Measurements from ENCODE around the gene FARP2. TPM values are rescaled to one million over a fixed set of nuclear protein-coding genes. Genes with fewer than 3 reads are reported as not detected.

Gene FARP2
- total and polyA plus RNA-seq, 4 donors: 5.8 to 30.9 (median 14.3) TPM

DNA sequence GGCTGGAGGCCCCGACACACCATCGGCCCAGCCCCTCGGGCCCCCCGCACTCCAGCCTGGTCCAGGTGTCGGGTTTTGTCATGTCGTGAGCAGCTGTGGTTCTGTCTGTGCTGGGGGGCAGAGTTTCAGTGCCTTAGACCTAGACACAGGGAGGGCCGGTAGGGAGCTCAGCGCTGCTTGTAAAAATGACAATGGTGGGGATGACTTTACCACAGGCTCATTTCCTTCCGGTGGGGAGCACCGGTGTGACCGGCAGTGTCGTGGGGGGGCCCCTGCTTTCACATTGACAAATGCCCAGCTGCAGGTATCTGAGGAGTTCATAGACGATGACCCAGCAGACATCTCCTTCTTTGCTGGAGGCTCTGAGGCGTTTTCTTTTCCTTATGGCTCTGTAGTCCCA lies 85.4 kb downstream of the FARP2 start:
- no peak for DNase-seq (ENCODE audit: low spot score)
- no peak overlapping the region for H3K27ac ChIP-seq (ENCODE audit: low read depth in 1 of 2, low read length in 2 of 2)
- H3K4me3 ChIP-seq (ENCODE audit: low read depth in 1 of 3, low read length in 3 of 3): no peak overlapping the region
- no peaks in the 10 kb centered on the region for H3K27me3 ChIP-seq (ENCODE audit: control insufficient read depth in 4 of 4, insufficient read depth in 4 of 4, low read length in 3 of 4)
- TF ChIP-seq FOXA2 (IDR thresholded peaks at IDR 0.05) (no peak), ATF3 (IDR thresholded peaks at IDR 0.05) (no peak), RAD21 (IDR thresholded peaks at IDR 0.05) (no peak), SP1 (IDR thresholded peaks at IDR 0.05) (no peak), FOXA1 (IDR thresholded peaks at IDR 0.05) (no peak), RXRA (IDR thresholded peaks at IDR 0.05) (no peak), EGR1 (IDR thresholded peaks at IDR 0.05; ENCODE audit: low read depth in 2 of 2) (no peak), GABPA (IDR thresholded peaks at IDR 0.05 in 1 of 2, conservative IDR thresholded peaks at IDR 0.05 in 1 of 2) (no peak), NR2F2 (IDR thresholded peaks at IDR 0.05) (no peak), JUND (IDR thresholded peaks at IDR 0.05) (no peak), HNF4G (IDR thresholded peaks at IDR 0.05) (no peak), YY1 (IDR thresholded peaks at IDR 0.05) (no peak)
- TF ChIP-seq, protein P1, sequence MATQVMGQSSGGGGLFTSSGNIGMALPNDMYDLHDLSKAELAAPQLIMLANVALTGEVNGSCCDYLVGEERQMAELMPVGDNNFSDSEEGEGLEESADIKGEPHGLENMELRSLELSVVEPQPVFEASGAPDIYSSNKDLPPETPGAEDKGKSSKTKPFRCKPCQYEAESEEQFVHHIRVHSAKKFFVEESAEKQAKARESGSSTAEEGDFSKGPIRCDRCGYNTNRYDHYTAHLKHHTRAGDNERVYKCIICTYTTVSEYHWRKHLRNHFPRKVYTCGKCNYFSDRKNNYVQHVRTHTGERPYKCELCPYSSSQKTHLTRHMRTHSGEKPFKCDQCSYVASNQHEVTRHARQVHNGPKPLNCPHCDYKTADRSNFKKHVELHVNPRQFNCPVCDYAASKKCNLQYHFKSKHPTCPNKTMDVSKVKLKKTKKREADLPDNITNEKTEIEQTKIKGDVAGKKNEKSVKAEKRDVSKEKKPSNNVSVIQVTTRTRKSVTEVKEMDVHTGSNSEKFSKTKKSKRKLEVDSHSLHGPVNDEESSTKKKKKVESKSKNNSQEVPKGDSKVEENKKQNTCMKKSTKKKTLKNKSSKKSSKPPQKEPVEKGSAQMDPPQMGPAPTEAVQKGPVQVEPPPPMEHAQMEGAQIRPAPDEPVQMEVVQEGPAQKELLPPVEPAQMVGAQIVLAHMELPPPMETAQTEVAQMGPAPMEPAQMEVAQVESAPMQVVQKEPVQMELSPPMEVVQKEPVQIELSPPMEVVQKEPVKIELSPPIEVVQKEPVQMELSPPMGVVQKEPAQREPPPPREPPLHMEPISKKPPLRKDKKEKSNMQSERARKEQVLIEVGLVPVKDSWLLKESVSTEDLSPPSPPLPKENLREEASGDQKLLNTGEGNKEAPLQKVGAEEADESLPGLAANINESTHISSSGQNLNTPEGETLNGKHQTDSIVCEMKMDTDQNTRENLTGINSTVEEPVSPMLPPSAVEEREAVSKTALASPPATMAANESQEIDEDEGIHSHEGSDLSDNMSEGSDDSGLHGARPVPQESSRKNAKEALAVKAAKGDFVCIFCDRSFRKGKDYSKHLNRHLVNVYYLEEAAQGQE (IDR thresholded peaks at IDR 0.05): no peak
- H3K36me3 ChIP-seq (ENCODE audit: control insufficient read depth in 4 of 4, insufficient read depth in 3 of 4, low read depth in 1 of 4, low read length in 3 of 4): peaks cover 1 to 64% (median 38%) of the 10 kb centered on the region in 4 donors
- H3K4me1 ChIP-seq (ENCODE audit: control insufficient read depth in 4 of 4, insufficient read depth in 4 of 4, low read length in 3 of 4): no peaks in the 10 kb centered on the region
- WGBS: 91% methylated on average over 14 of the region's 14 CpGs
- no peaks in the 10 kb centered on the region for H3K9me3 ChIP-seq (ENCODE audit: control insufficient read depth in 4 of 4, low read length in 3 of 4)
- no peak overlapping the region for H3K9ac ChIP-seq (ENCODE audit: low read depth in 1 of 2, low read length in 2 of 2)

DNA sequence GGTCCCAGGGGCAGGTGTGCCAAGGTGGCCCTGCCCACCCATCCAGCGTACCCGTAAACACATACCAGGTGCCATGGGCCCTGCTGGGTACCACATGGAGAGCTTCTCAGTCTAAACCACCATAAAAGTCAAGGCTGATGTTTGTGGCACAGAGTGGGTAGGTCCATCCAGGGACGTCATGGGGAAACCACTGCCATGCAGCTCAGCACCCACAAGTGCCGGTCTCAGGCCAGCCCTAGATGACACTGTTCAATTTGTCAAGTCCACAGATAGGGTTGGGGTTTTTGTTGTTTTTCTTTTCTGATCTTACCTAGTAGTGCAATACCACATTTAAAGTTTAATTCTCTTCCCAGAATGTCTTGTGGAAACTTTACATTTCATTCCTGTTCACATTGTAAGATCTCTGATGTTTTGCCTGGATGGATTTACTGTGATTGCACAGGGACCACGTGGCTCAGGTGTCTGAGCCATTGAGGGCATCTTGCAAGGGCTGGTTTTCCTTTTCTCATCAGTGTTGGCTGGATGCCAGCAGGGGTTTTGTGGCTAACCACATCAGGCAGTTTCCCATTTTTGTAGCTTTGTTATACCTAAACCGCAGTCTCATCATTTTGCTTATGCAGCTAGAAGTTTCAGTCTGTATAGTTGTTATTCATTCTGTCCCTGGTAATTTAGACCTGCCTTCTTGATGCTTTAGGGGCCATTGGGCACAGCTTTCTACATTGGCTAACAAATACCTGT lies 87.6 kb downstream of the FARP2 start:
- no peaks in the 10 kb centered on the region for H3K27me3 ChIP-seq (ENCODE audit: control insufficient read depth in 4 of 4, insufficient read depth in 4 of 4, low read length in 3 of 4)
- TF ChIP-seq FOXA2 (IDR thresholded peaks at IDR 0.05): no peak
- TF ChIP-seq RXRA (IDR thresholded peaks at IDR 0.05): no peak
- TF ChIP-seq, protein P1 (IDR thresholded peaks at IDR 0.05): no peak
- no peak for TF ChIP-seq EGR1 (IDR thresholded peaks at IDR 0.05; ENCODE audit: low read depth in 2 of 2)
- no peak for TF ChIP-seq FOXA1 (IDR thresholded peaks at IDR 0.05)
- no peak for TF ChIP-seq YY1 (IDR thresholded peaks at IDR 0.05)
- no peak for TF ChIP-seq HNF4G (IDR thresholded peaks at IDR 0.05)
- no peak for TF ChIP-seq SP1 (IDR thresholded peaks at IDR 0.05)
- TF ChIP-seq, protein P2, sequence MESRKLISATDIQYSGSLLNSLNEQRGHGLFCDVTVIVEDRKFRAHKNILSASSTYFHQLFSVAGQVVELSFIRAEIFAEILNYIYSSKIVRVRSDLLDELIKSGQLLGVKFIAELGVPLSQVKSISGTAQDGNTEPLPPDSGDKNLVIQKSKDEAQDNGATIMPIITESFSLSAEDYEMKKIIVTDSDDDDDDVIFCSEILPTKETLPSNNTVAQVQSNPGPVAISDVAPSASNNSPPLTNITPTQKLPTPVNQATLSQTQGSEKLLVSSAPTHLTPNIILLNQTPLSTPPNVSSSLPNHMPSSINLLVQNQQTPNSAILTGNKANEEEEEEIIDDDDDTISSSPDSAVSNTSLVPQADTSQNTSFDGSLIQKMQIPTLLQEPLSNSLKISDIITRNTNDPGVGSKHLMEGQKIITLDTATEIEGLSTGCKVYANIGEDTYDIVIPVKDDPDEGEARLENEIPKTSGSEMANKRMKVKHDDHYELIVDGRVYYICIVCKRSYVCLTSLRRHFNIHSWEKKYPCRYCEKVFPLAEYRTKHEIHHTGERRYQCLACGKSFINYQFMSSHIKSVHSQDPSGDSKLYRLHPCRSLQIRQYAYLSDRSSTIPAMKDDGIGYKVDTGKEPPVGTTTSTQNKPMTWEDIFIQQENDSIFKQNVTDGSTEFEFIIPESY (IDR thresholded peaks at IDR 0.05): no peak
- no peak for TF ChIP-seq TAF1 (conservative IDR thresholded peaks at IDR 0.05)
- TF ChIP-seq, protein P3, sequence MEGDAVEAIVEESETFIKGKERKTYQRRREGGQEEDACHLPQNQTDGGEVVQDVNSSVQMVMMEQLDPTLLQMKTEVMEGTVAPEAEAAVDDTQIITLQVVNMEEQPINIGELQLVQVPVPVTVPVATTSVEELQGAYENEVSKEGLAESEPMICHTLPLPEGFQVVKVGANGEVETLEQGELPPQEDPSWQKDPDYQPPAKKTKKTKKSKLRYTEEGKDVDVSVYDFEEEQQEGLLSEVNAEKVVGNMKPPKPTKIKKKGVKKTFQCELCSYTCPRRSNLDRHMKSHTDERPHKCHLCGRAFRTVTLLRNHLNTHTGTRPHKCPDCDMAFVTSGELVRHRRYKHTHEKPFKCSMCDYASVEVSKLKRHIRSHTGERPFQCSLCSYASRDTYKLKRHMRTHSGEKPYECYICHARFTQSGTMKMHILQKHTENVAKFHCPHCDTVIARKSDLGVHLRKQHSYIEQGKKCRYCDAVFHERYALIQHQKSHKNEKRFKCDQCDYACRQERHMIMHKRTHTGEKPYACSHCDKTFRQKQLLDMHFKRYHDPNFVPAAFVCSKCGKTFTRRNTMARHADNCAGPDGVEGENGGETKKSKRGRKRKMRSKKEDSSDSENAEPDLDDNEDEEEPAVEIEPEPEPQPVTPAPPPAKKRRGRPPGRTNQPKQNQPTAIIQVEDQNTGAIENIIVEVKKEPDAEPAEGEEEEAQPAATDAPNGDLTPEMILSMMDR (IDR thresholded peaks at IDR 0.05; ENCODE audit: low read depth, low read length, missing input control): no peak
- no peak for TF ChIP-seq GABPA (IDR thresholded peaks at IDR 0.05 in 1 of 2, conservative IDR thresholded peaks at IDR 0.05 in 1 of 2)
- no peak for TF ChIP-seq ATF3 (IDR thresholded peaks at IDR 0.05)
- no peak for TF ChIP-seq JUND (IDR thresholded peaks at IDR 0.05)
- TF ChIP-seq, protein P4, sequence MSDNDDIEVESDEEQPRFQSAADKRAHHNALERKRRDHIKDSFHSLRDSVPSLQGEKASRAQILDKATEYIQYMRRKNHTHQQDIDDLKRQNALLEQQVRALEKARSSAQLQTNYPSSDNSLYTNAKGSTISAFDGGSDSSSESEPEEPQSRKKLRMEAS (IDR thresholded peaks at IDR 0.05): no peak
- TF ChIP-seq RAD21 (IDR thresholded peaks at IDR 0.05): no peak
- no peak for TF ChIP-seq NR2F2 (IDR thresholded peaks at IDR 0.05)
- no peak for TF ChIP-seq HNF4A (conservative IDR thresholded peaks at IDR 0.05)
- H3K9me3 ChIP-seq (ENCODE audit: control insufficient read depth in 4 of 4, low read length in 3 of 4): no peaks in the 10 kb centered on the region
- no peak overlapping the region for H3K4me3 ChIP-seq (ENCODE audit: low read depth in 1 of 3, low read length in 3 of 3)
- peaks cover 5 to 59% (median 30%) of the 10 kb centered on the region in 4 donors for H3K36me3 ChIP-seq (ENCODE audit: control insufficient read depth in 4 of 4, insufficient read depth in 3 of 4, low read depth in 1 of 4, low read length in 3 of 4)
- H3K27ac ChIP-seq (ENCODE audit: low read depth in 1 of 2, low read length in 2 of 2): no peak overlapping the region
- no peak overlapping the region for H3K9ac ChIP-seq (ENCODE audit: low read depth in 1 of 2, low read length in 2 of 2)
- no peak for DNase-seq (ENCODE audit: low spot score)
- 86% methylated on average over 6 of the region's 6 CpGs for WGBS
- no peaks in the 10 kb centered on the region for H3K4me1 ChIP-seq (ENCODE audit: control insufficient read depth in 4 of 4, insufficient read depth in 4 of 4, low read length in 3 of 4)

All from liver (tissue), 9 donors.